Measurements from ENCODE around the gene TAS2R41.
"Not testable (repeated sequence)": the region's sequence is repeated elsewhere in the genome, so short reads cannot be mapped to it uniquely, and the experiment has no call there.

TAS2R41 gene

DNA sequence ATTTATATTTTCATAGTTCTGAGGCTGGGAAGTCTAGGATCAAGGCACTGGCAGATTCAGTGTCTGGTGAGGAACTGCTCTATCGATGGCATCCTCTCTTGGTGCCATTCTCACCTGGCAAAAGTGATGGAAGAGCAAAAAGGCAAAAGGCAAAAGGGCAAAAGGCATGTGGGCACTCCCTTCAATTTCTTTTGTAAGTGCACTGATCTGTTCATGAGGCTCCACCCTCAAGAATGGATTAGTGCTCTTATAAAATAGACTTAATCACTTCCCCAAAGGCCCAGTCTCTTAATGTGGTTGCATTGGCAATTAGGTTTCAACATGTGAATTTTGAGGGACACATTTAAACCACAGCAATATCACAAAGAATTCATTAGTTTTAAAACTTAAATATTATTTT lies 18.3 kb upstream of the TAS2R41 start:
- DNase-seq (ENCODE audit: extremely low spot score), result no peak
- CTCF ChIA-PET, result no interaction called here
- TF ChIP-seq, protein P1, sequence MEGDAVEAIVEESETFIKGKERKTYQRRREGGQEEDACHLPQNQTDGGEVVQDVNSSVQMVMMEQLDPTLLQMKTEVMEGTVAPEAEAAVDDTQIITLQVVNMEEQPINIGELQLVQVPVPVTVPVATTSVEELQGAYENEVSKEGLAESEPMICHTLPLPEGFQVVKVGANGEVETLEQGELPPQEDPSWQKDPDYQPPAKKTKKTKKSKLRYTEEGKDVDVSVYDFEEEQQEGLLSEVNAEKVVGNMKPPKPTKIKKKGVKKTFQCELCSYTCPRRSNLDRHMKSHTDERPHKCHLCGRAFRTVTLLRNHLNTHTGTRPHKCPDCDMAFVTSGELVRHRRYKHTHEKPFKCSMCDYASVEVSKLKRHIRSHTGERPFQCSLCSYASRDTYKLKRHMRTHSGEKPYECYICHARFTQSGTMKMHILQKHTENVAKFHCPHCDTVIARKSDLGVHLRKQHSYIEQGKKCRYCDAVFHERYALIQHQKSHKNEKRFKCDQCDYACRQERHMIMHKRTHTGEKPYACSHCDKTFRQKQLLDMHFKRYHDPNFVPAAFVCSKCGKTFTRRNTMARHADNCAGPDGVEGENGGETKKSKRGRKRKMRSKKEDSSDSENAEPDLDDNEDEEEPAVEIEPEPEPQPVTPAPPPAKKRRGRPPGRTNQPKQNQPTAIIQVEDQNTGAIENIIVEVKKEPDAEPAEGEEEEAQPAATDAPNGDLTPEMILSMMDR (IDR thresholded peaks at IDR 0.05; ENCODE audit: control extremely low read depth, extremely low read depth, low read depth, missing control alignments), result no peak
- POLR2A ChIA-PET, result no interaction called here

DNA sequence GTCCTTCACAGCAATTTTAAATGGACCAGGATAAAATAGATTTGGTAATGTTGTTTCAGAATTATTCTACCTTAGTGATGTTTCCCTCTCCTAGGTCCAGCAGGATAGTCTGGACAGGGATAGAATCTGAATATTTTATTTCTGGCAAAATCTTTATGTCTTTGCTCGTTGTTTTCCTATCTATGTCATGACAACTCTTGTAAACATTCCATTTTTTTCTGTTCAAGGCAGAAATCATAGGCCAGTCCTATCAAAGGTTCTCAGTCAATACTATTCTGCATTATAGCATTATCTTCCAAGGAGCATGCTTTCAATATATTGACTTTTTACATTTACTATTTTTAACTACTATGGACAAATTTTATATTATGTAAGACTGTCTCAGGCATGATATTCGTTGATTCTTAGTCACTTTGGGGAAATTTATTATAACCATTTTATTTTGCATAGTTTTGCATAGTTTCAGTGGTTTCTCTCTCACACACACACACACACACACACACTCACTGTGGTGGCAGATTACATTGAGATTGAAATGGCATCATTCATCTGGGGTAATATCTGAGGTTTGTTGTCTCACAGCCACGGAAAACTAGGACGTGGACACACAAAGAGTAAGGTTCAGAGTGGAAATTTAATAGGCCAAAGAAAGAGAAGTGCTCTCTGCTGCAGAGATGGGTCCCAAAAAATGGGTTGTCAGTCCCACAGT lies 17.2 kb upstream of the TAS2R41 start:
- ChIA-PET CTCF (no interaction called here), POLR2A (no interaction called here)
- no peak for DNase-seq (ENCODE audit: extremely low spot score)
- TF ChIP-seq, protein P1 (IDR thresholded peaks at IDR 0.05; ENCODE audit: control extremely low read depth, extremely low read depth, low read depth, missing control alignments), result no peak

DNA sequence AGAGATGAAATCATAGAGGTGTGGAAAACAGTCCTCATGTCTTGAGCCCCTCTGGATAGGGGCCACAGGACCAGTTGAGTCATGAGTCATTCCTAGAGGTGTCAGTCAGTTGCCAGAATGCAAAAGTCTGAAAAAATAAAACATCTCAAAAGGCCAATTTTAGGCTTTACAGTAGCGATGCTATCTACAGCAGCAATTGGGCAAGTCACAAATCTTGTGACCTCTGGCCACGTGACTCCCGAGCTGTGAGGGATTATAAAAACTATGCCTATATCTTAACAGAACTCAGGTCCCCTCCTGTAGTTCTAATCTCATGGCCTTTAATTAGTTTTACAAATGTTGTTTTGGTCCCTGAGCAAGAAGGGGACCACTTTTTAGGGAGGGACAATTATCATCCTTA lies 15.6 kb upstream of the TAS2R41 start:
- ChIA-PET CTCF (no interaction called here), POLR2A (no interaction called here)
- TF ChIP-seq, protein P1 (IDR thresholded peaks at IDR 0.05; ENCODE audit: control extremely low read depth, extremely low read depth, low read depth, missing control alignments), result no peak
- DNase-seq (ENCODE audit: extremely low spot score), result no peak

DNA sequence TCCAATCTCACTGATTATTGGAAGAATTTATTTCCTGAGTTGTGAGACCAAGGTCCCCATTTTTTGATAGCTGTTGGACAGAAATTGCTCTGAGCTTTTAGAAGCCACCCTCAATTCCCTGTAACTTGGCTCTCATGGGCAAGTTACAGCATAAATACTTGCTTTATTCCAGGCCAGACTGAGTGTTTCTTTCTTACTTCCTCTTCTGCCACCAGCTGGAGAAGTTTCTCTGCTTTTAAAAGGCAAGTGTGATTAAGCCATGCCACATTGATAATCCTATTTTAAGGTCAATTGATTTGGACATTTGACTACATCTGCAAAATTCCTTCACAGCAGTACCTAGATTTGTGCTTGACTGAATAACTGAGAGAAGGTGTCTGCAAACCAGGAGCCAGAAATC lies 14.1 kb upstream of the TAS2R41 start:
- TF ChIP-seq, protein P1 (IDR thresholded peaks at IDR 0.05; ENCODE audit: control extremely low read depth, extremely low read depth, low read depth, missing control alignments), result no peak
- DNase-seq (ENCODE audit: extremely low spot score), result no peak
- CTCF ChIA-PET, result no interaction called here
- POLR2A ChIA-PET, result no interaction called here

DNA sequence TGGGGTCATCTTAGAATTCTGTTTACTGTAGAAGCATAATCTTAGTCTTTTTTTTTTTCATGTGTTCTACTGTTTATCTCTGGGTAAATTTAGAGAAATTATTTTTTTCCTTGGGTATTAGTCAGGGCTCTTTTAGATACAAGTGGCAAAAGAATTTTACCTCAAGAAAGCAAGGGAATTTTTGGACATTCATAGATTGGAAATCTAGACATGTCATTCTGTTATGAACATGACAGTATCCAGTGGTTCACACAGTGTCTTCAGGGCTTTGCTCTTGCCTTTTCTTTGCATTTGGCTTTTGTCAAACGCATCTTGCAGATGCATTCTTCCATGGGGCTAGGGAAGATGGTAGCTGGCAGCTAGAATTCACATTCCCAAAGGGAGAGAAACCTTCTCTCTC lies 13.7 kb upstream of the TAS2R41 start:
- DNase-seq (ENCODE audit: extremely low spot score), result no peak
- ChIA-PET POLR2A (no interaction called here), CTCF (no interaction called here)
- TF ChIP-seq, protein P1 (IDR thresholded peaks at IDR 0.05; ENCODE audit: control extremely low read depth, extremely low read depth, low read depth, missing control alignments), result no peak

DNA sequence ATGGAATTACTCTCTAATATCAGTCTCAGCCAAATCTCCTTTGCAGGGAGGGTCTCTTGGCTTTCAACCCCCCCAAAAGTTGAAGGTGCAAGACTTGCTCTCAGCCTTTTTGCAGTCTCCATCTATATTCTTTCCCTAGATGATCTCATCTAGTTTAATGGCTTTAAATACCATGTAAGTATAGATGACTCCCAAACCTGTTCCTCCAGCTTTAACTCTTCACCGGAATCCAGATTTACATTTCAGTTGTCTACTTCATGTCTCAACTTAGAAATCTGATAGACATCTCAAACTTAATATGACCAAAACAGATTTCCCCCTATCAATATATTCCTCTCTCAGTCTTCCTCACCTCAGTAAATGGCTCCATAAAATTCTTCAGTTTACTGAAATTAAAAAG lies 9.9 kb upstream of the TAS2R41 start:
- CTCF ChIA-PET, result no interaction called here
- TF ChIP-seq, protein P1 (IDR thresholded peaks at IDR 0.05; ENCODE audit: control extremely low read depth, extremely low read depth, low read depth, missing control alignments), result no peak

DNA sequence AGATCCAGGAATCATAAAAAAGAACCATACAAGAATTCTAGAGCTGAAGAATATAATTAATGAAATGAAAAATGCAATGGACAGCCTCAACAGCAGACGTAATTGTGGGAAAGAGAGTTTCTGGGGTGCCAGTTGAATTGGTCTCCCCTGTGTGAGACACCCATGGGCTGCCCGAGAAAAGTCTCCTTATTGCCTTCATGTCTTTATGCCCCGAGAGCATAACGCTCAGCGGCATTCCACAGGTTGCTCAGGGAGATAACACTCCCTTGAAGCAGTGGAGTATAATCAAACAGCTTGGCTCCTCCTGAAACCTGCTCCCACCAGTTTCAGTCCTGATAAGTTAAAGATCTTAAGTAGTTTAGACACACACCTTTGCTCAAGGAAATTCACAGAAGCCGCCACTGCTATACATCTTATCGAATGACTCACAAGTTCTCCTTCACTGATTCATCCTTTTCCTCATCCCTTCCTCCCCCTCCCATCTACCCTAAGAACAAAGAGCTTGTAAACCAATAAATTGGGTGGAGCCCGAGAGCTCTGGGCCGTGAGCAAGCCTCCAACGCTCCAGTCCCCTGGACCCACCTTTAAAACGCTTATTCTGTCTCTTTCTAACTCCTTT lies 5.5 kb upstream of the TAS2R41 start:
- POLR2A ChIA-PET, CTCF ChIA-PET: not testable (repeated sequence)

More for the DNA sequence above, 9.9 kb upstream of the TAS2R41 start:
- POLR2A ChIA-PET, result no interaction called here
- DNase-seq (ENCODE audit: extremely low spot score), result no peak

More for the DNA sequence above, 5.5 kb upstream of the TAS2R41 start:
- not testable (repeated sequence) for DNase-seq (ENCODE audit: extremely low spot score)
